Suprapubic skin (tissue), 4 donors: Measurements from ENCODE around the gene TAPBP. TPM values are rescaled to one million over a fixed set of nuclear protein-coding genes. Genes with fewer than 3 reads are reported as not detected.

Experiments
- DNase-seq, 2 donors: peaks; one replicate each; pipeline ENCODE4 v3.0.0-alpha.2; 2019; ENCODE audit warnings: low spot score in 2 of 2
- H3K27ac ChIP-seq: fragments of 200-600 bp; sonication (generic); one replicate; pipeline ENCODE4 v1.5.1; 2019
- H3K27me3 ChIP-seq: fragments of 200-600 bp; sonication (generic); one replicate; pipeline ENCODE4 v1.5.1; 2019
- H3K36me3 ChIP-seq: fragments of 200-600 bp; sonication (generic); one replicate; pipeline ENCODE4 v1.5.1; 2019
- H3K4me1 ChIP-seq: fragments of 200-600 bp; sonication (generic); one replicate; pipeline ENCODE4 v1.5.1; 2019
- H3K4me3 ChIP-seq: fragments of 200-600 bp; sonication (generic); one replicate; pipeline ENCODE4 v1.5.1; 2019; ENCODE audit warnings: mild to moderate bottlenecking
- H3K9me3 ChIP-seq: fragments of 200-600 bp; sonication (generic); one replicate; pipeline ENCODE4 v1.5.1; 2019
- CTCF ChIP-seq, 2 donors: fragments of 200-600 bp in 1 of 2; fragments of 450-650 bp in 1 of 2; sonication (generic) in 1 of 2; IDR thresholded peaks; one replicate each; pipeline ENCODE4 v1.5.1; 2016 to 2019; ENCODE audit warnings: antibody characterized with exemption in 2 of 2, mild to moderate bottlenecking in 1 of 2, moderate library complexity in 1 of 2
- EP300 ChIP-seq: sonication (generic); formaldehyde crosslinking; IDR thresholded peaks from one replicate; pipeline ENCODE4 v1.6.1; 2017; ENCODE audit warnings: antibody characterized with exemption
- POLR2A ChIP-seq, 2 donors: fragments of 450-650 bp; IDR thresholded peaks; one replicate each; pipeline ENCODE4 v1.6.1; 2017; ENCODE audit warnings: antibody characterized with exemption in 2 of 2, mild to moderate bottlenecking in 2 of 2, moderate library complexity in 2 of 2
- POLR2AphosphoS5 ChIP-seq, 3 donors: sonication (generic); formaldehyde crosslinking; IDR thresholded peaks; one replicate each; pipeline ENCODE4 v1.6.1; 2017; ENCODE audit warnings: antibody characterized with exemption in 3 of 3
- WGBS: methylation state at CpG from one replicate; pipeline ENCODE4 v1.1.5; 2018; 5-methylcytosine and 5-hydroxymethylcytosine counted together
- total RNA-seq, 4 donors: library from RNA; depleted of rRNA; stranded (reverse); fragments of >200 nt; gene quantifications; one replicate each; pipeline ENCODE4 v1.1.0, GENCODE V29; 2016

The TAPBP gene
- total RNA-seq, 4 donors from 2014 or later, result 91.5 to 132 (median 108) TPM

DNA sequence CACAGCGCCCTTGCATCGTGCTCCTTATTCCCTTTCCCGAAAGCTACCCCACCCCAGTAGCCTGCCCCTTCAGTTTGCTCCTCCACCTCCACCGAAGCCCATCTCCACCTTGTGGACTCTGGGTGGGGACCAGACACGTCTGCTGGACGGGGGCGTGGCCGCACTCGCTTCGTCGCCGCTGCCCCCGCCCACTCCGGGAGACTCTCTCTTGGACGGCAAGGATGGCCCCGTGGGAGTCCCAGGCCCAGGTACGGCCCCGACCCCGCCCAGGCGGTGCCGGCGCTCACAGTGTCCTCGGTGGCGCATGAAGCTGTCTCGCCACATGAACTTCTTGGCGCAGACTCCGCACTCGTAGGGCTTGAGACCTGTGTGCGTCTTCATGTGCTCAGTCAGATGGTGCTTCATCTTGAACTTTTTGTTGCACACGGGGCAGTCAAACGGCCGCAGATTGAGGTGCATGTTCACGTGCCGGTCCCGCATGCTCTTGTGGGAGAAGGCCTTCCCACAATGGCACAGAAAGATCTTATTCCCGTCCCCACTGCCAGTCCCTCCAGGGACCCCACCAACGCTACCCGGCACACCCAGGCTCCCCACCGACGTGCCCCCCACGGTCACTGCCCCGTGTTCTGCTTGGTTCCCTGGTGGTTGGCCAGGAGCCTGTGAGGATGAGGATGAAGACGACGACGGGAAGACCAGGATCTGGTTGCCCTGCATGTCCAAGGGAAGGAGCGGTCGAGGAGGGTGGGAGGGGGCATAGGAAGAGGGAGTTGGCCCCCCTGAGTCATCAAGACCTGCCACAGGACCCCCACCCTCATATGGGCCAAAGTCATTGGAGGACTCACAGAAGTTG lies 1.3 kb upstream of the TAPBP start:
- peaks cover 65% of the 10 kb centered on the region for H3K4me1 ChIP-seq
- peaks cover 14% of the 10 kb centered on the region for H3K36me3 ChIP-seq
- DNase-seq, result peak in 1 of 2 donors; percentile 81
- TF ChIP-seq POLR2A (IDR thresholded peaks at IDR 0.05), result no peak
- TF ChIP-seq CTCF (IDR thresholded peaks at IDR 0.05), result no peak
- TF ChIP-seq POLR2AphosphoS5 (IDR thresholded peaks at IDR 0.05), result no peak
- no peak for TF ChIP-seq EP300
- H3K4me3 ChIP-seq, result peak overlapping the region; percentile 81
- WGBS, result 39% methylated on average over 43 of the region's 47 CpGs
- peak overlapping the region; percentile 96 for H3K27ac ChIP-seq
- H3K27me3 ChIP-seq, result no peaks in the 10 kb centered on the region
- no peaks in the 10 kb centered on the region for H3K9me3 ChIP-seq

- no peaks in the 10 kb centered on the region for H3K27me3 ChIP-seq
- peaks cover 8% of the 10 kb centered on the region for H3K36me3 ChIP-seq
- under 1% methylated on average over 10 of the region's 10 CpGs for WGBS
- peak; percentile 86 to 91 for DNase-seq
- H3K9me3 ChIP-seq, result no peaks in the 10 kb centered on the region
- H3K27ac ChIP-seq, result peak overlapping the region; percentile 96
- H3K4me1 ChIP-seq, result peaks cover 59% of the 10 kb centered on the region
- H3K4me3 ChIP-seq, result peak overlapping the region; percentile 81
- no peak for TF ChIP-seq CTCF (IDR thresholded peaks at IDR 0.05)
- no peak for TF ChIP-seq EP300
- TF ChIP-seq POLR2AphosphoS5 (IDR thresholded peaks at IDR 0.05), result peak in 1 of 3 donors; percentile 47
- TF ChIP-seq POLR2A (IDR thresholded peaks at IDR 0.05), result peak in 1 of 2 donors; percentile 8
Measured at GRCh38 chr6:33314515-33314942, 651 bp upstream of the TAPBP start.

- peak in 1 of 2 donors; percentile 33 for TF ChIP-seq POLR2A (IDR thresholded peaks at IDR 0.05)
- TF ChIP-seq EP300, result no peak
- H3K36me3 ChIP-seq, result peaks cover 4% of the 10 kb centered on the region
- DNase-seq, result peak in 1 of 2 donors; percentile 80
- H3K4me3 ChIP-seq, result peak overlapping the region; percentile 81
- H3K9me3 ChIP-seq, result no peaks in the 10 kb centered on the region
- under 1% methylated on average over 28 of the region's 33 CpGs for WGBS
- H3K27me3 ChIP-seq, result no peaks in the 10 kb centered on the region
- H3K27ac ChIP-seq, result peak overlapping the region; percentile 96
- H3K4me1 ChIP-seq, result peaks cover 46% of the 10 kb centered on the region
Measured at GRCh38 chr6:33313105-33313708, 671 bp downstream of the TAPBP start.

- Histone ChIP-seq H3K27ac (peak overlapping the region; percentile 96), H3K27me3 (no peaks in the 10 kb centered on the region), H3K4me3 (peak overlapping the region; percentile 81), H3K36me3 (peaks cover 5% of the 10 kb centered on the region), H3K9me3 (no peaks in the 10 kb centered on the region), H3K4me1 (peaks cover 46% of the 10 kb centered on the region)
- DNase-seq, result peak in 1 of 2 donors; percentile 84
- no peak for TF ChIP-seq CTCF (IDR thresholded peaks at IDR 0.05)
- TF ChIP-seq POLR2AphosphoS5 (IDR thresholded peaks at IDR 0.05), result no peak
- TF ChIP-seq POLR2A (IDR thresholded peaks at IDR 0.05), result no peak
- TF ChIP-seq EP300, result no peak
- WGBS, result 3% methylated on average over 22 of the region's 29 CpGs
Measured at GRCh38 chr6:33312361-33313104, 1.3 kb downstream of the TAPBP start.

GRCh38 chr6:33306356-33306755 lies 7.5 kb downstream of the TAPBP start:
- peaks cover 48% of the 10 kb centered on the region for H3K36me3 ChIP-seq
- no peak overlapping the region for H3K27ac ChIP-seq
- H3K4me1 ChIP-seq, result peaks cover 14% of the 10 kb centered on the region
- TF ChIP-seq CTCF (IDR thresholded peaks at IDR 0.05) (no peak), POLR2AphosphoS5 (IDR thresholded peaks at IDR 0.05) (no peak), POLR2A (IDR thresholded peaks at IDR 0.05) (no peak), EP300 (no peak)
- DNase-seq, result no peak
- H3K9me3 ChIP-seq, result no peaks in the 10 kb centered on the region
- H3K27me3 ChIP-seq, result no peaks in the 10 kb centered on the region
- no peak overlapping the region for H3K4me3 ChIP-seq
- WGBS, result 85% methylated on average over 4 of the region's 4 CpGs
